Measurements from ENCODE around the gene TMEM88. TPM values are rescaled to one million over a fixed set of nuclear protein-coding genes. Genes with fewer than 3 reads are reported as not detected.

The TMEM88 gene
- polyA plus RNA-seq, 1 donor from 2014 or later: 4.2 TPM

DNA sequence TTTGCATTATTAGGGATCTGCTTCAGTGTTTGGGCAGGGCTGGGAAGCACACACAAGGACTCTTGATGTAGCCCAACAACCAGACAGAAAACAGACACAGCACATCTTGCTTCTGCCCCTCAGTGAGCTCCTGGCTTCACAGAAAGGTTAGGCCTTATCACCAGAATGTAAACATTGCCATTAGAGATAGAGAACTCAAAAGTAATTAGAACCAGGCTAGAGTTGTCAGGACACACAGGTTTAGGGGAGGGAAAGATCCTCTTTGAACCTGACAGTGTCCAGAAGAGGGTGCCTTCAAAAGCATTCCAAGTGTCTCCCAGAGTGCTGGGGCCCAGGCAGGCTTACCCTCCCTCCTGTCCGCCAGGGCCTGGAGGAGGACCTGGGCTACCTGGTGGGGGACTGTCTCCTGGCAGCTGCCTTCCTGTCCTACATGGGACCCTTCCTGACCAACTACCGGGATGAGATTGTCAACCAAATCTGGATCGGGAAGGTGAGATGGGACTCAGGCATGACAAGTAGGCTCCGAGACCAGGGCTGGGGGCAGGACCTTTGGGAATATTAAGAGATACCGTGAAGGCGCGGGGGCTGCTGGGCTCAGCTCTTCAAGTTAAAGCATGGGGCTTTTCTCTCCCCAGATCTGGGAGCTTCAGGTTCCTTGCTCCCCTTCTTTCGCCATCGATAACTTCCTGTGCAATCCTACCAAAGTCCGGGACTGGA lies 37.8 kb upstream of the TMEM88 start:
- H3K4me3 ChIP-seq (ENCODE audit: low read length): no peak overlapping the region
- no peaks in the 10 kb centered on the region for H3F3A ChIP-seq (ENCODE audit: insufficient read depth, low read length, poor library complexity, severe bottlenecking)
- H3K27ac ChIP-seq (ENCODE audit: low read length): no peak overlapping the region
- no peaks in the 10 kb centered on the region for H3K79me2 ChIP-seq (replicated peaks; ENCODE audit: insufficient read depth, low read length)
- no peak overlapping the region for H2AFZ ChIP-seq (ENCODE audit: low read depth, low read length)
- TF ChIP-seq EP300 (conservative IDR thresholded peaks at IDR 0.05; ENCODE audit: poor library complexity, severe bottlenecking) (no peak), RAD21 (conservative IDR thresholded peaks at IDR 0.05) (no peak), EZH2 (IDR thresholded peaks at IDR 0.05; ENCODE audit: borderline replicate concordance, insufficient read depth, low read length, poor library complexity, severe bottlenecking) (no peak), MXI1 (conservative IDR thresholded peaks at IDR 0.05; ENCODE audit: poor library complexity, severe bottlenecking) (no peak), POLR2AphosphoS5 (IDR thresholded peaks at IDR 0.05) (no peak), SMC3 (conservative IDR thresholded peaks at IDR 0.05; ENCODE audit: poor library complexity) (no peak), TAF1 (IDR thresholded peaks at IDR 0.05; ENCODE audit: low read depth) (no peak)
- TF ChIP-seq, protein P1, sequence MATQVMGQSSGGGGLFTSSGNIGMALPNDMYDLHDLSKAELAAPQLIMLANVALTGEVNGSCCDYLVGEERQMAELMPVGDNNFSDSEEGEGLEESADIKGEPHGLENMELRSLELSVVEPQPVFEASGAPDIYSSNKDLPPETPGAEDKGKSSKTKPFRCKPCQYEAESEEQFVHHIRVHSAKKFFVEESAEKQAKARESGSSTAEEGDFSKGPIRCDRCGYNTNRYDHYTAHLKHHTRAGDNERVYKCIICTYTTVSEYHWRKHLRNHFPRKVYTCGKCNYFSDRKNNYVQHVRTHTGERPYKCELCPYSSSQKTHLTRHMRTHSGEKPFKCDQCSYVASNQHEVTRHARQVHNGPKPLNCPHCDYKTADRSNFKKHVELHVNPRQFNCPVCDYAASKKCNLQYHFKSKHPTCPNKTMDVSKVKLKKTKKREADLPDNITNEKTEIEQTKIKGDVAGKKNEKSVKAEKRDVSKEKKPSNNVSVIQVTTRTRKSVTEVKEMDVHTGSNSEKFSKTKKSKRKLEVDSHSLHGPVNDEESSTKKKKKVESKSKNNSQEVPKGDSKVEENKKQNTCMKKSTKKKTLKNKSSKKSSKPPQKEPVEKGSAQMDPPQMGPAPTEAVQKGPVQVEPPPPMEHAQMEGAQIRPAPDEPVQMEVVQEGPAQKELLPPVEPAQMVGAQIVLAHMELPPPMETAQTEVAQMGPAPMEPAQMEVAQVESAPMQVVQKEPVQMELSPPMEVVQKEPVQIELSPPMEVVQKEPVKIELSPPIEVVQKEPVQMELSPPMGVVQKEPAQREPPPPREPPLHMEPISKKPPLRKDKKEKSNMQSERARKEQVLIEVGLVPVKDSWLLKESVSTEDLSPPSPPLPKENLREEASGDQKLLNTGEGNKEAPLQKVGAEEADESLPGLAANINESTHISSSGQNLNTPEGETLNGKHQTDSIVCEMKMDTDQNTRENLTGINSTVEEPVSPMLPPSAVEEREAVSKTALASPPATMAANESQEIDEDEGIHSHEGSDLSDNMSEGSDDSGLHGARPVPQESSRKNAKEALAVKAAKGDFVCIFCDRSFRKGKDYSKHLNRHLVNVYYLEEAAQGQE (IDR thresholded peaks at IDR 0.05; ENCODE audit: borderline replicate concordance): no peak
- TF ChIP-seq, protein P2, sequence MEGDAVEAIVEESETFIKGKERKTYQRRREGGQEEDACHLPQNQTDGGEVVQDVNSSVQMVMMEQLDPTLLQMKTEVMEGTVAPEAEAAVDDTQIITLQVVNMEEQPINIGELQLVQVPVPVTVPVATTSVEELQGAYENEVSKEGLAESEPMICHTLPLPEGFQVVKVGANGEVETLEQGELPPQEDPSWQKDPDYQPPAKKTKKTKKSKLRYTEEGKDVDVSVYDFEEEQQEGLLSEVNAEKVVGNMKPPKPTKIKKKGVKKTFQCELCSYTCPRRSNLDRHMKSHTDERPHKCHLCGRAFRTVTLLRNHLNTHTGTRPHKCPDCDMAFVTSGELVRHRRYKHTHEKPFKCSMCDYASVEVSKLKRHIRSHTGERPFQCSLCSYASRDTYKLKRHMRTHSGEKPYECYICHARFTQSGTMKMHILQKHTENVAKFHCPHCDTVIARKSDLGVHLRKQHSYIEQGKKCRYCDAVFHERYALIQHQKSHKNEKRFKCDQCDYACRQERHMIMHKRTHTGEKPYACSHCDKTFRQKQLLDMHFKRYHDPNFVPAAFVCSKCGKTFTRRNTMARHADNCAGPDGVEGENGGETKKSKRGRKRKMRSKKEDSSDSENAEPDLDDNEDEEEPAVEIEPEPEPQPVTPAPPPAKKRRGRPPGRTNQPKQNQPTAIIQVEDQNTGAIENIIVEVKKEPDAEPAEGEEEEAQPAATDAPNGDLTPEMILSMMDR (IDR thresholded peaks at IDR 0.05; ENCODE audit: poor library complexity, severe bottlenecking): no peak
- no peaks in the 10 kb centered on the region for H3K9me2 ChIP-seq (ENCODE audit: insufficient read depth, low read length)
- H3K27me3 ChIP-seq (ENCODE audit: insufficient read depth, low read depth, low read length): no peaks in the 10 kb centered on the region
- H3K36me3 ChIP-seq (ENCODE audit: insufficient read depth, low read length): no peaks in the 10 kb centered on the region
- no peaks in the 10 kb centered on the region for H3K9me3 ChIP-seq (ENCODE audit: low read length)
- H3K9ac ChIP-seq (ENCODE audit: low read length): no peak overlapping the region
- H4K20me1 ChIP-seq (ENCODE audit: insufficient read depth): no peaks in the 10 kb centered on the region
- H3K4me2 ChIP-seq (ENCODE audit: low read length): no peak overlapping the region

DNA sequence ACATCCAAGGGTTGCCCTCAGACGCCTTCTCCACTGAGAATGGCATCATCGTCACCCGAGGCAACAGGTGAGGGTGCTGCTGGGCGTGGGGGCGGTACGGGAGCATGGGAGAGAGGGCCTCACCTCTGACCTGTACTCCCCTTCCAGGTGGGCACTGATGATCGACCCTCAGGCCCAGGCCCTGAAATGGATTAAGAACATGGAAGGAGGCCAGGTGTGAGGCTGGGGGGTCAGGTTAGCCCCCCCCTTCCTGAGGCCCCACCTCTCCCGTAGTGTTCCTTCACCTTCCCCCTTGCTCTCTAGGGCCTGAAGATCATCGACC lies 37.3 kb upstream of the TMEM88 start:
- Histone ChIP-seq H3K27me3 (ENCODE audit: insufficient read depth, low read depth, low read length) (no peaks in the 10 kb centered on the region), H3K9me2 (ENCODE audit: insufficient read depth, low read length) (no peaks in the 10 kb centered on the region), H3K27ac (ENCODE audit: low read length) (no peak overlapping the region), H3F3A (ENCODE audit: insufficient read depth, low read length, poor library complexity, severe bottlenecking) (no peaks in the 10 kb centered on the region), H2AFZ (ENCODE audit: low read depth, low read length) (no peak overlapping the region), H3K4me3 (ENCODE audit: low read length) (no peak overlapping the region), H3K79me2 (replicated peaks; ENCODE audit: insufficient read depth, low read length) (no peaks in the 10 kb centered on the region), H3K36me3 (ENCODE audit: insufficient read depth, low read length) (no peaks in the 10 kb centered on the region), H3K9ac (ENCODE audit: low read length) (no peak overlapping the region), H3K9me3 (ENCODE audit: low read length) (no peaks in the 10 kb centered on the region), H3K4me2 (ENCODE audit: low read length) (no peak overlapping the region), H4K20me1 (ENCODE audit: insufficient read depth) (no peaks in the 10 kb centered on the region)
- TF ChIP-seq, protein P2 (IDR thresholded peaks at IDR 0.05; ENCODE audit: poor library complexity, severe bottlenecking): no peak
- TF ChIP-seq, protein P1 (IDR thresholded peaks at IDR 0.05; ENCODE audit: borderline replicate concordance): no peak

Data from neural cell (in vitro differentiated cells).